Neural progenitor cell (in vitro differentiated cells): ENCODE measurements around the gene RHBDD1.

ENCODE experiments used
- CTCF ChIP-seq: fragments of 200-600 bp; sonication (generic); IDR thresholded peaks from 2 replicates; pipeline ENCODE4 v1.5.1; 2017; ENCODE audit warnings: antibody characterized with exemption, mild to moderate bottlenecking
- EZH2 ChIP-seq: fragments of 200-600 bp; sonication (generic); IDR thresholded peaks from 2 replicates; pipeline ENCODE4 v1.6.1; 2017; ENCODE audit warnings: antibody characterized with exemption, mild to moderate bottlenecking, moderate library complexity

- TF ChIP-seq EZH2: no peak
- TF ChIP-seq CTCF: no peak
Observed at GRCh38 chr2:226794751-226795171, 41.1 kb upstream of the RHBDD1 start.
